HL-60/S4 (cell line): ENCODE results near the gene USH1C.

Experiments used
- in situ Hi-C: fragments of 300-500 bp; cut with MboI; formaldehyde crosslinking; loops from 2 replicates; pipeline ENCODE4 v1.14.3; 2022; ENCODE audit warnings: low sequenced_read_pairs

Gene USH1C

GRCh38 chr11:17529844-17530185 lies 14.4 kb downstream of the USH1C start:
- in situ Hi-C loops, result loop anchor here (25.0 kb wide), 1 partner anchor 293 kb away; no protein-coding TSS in a partner anchor

GRCh38 chr11:17528906-17529843 lies 15.0 kb downstream of the USH1C start:
- in situ Hi-C loops, result loop anchor here (25.0 kb wide), 1 partner anchor 292 kb away; no protein-coding TSS in a partner anchor

GRCh38 chr11:17528181-17528691 lies 16.0 kb downstream of the USH1C start:
- in situ Hi-C loops, result loop anchor here (25.0 kb wide), 1 partner anchor 291 kb away; no protein-coding TSS in a partner anchor

GRCh38 chr11:17527628-17527995 lies 16.6 kb downstream of the USH1C start:
- in situ Hi-C loops, result loop anchor here (25.0 kb wide), 1 partner anchor 290 kb away; no protein-coding TSS in a partner anchor

- in situ Hi-C loops, result loop anchor here (25.0 kb wide), 1 partner anchor 290 kb away; no protein-coding TSS in a partner anchor
Observed at GRCh38 chr11:17526931-17527627, 17.1 kb downstream of the USH1C start.

GRCh38 chr11:17526326-17526725 lies 17.9 kb downstream of the USH1C start:
- in situ Hi-C loops, result loop anchor here (25.0 kb wide), 1 partner anchor 289 kb away; no protein-coding TSS in a partner anchor

GRCh38 chr11:17525570-17525969 lies 18.6 kb downstream of the USH1C start:
- in situ Hi-C loops, result loop anchor here (25.0 kb wide), 1 partner anchor 288 kb away; no protein-coding TSS in a partner anchor

GRCh38 chr11:17524221-17524620 lies 20.0 kb downstream of the USH1C start:
- in situ Hi-C loops, result no loop called here

- in situ Hi-C loops, result no loop called here
Observed at GRCh38 chr11:17522655-17523054, 21.6 kb downstream of the USH1C start.

GRCh38 chr11:17521106-17521900 lies 22.9 kb downstream of the USH1C start:
- in situ Hi-C loops, result no loop called here

- in situ Hi-C loops, result no loop called here
Observed at GRCh38 chr11:17519061-17519885, 24.9 kb downstream of the USH1C start.

GRCh38 chr11:17518366-17518765 lies 25.9 kb downstream of the USH1C start:
- in situ Hi-C loops, result no loop called here

- in situ Hi-C loops, result no loop called here
Observed at GRCh38 chr11:17517186-17517585, 27.0 kb downstream of the USH1C start.

- in situ Hi-C loops, result no loop called here
Observed at GRCh38 chr11:17516551-17517150, 27.6 kb downstream of the USH1C start.

GRCh38 chr11:17515443-17516176 lies 28.6 kb downstream of the USH1C start:
- in situ Hi-C loops, result no loop called here

- in situ Hi-C loops, result no loop called here
Observed at GRCh38 chr11:17514476-17514875, 29.7 kb downstream of the USH1C start.

- in situ Hi-C loops, result no loop called here
Observed at GRCh38 chr11:17513853-17514252, 30.4 kb downstream of the USH1C start.

GRCh38 chr11:17512101-17512500 lies 32.1 kb downstream of the USH1C start:
- in situ Hi-C loops, result no loop called here

GRCh38 chr11:17511571-17511970 lies 32.6 kb downstream of the USH1C start:
- in situ Hi-C loops, result no loop called here
